Measurements from ENCODE around the gene ALAD. TPM values are rescaled to one million over a fixed set of nuclear protein-coding genes. Genes with fewer than 3 reads are reported as not detected.

ALAD gene
- total and polyA plus RNA-seq, 4 donors, result 26.3 to 54.6 (median 41.8) TPM

- DNase-seq, result peak; percentile 91 to 95
- H3K9me3 ChIP-seq (ENCODE audit: control insufficient read depth, low read length), result no peaks in the 10 kb centered on the region
- H3K27me3 ChIP-seq (ENCODE audit: control insufficient read depth in 1 of 2, insufficient read depth in 2 of 2, low read length in 1 of 2), result no peaks in the 10 kb centered on the region
- peak within 1 kb of the TSS; percentile 38 to 50 for H3K4me3 ChIP-seq (ENCODE audit: low read length in 2 of 2)
- H3K4me1 ChIP-seq (ENCODE audit: control insufficient read depth in 1 of 2, insufficient read depth in 2 of 2, low read length in 2 of 2), result peaks cover 0 to 2% of the 10 kb centered on the region in 2 donors
- 0% methylated on average over 46 of the region's 46 CpGs for WGBS, 2 donors
- ATAC-seq (ENCODE audit: low FRiP score), result peak; percentile 95
- H3K36me3 ChIP-seq (ENCODE audit: control insufficient read depth in 1 of 2, insufficient read depth in 2 of 2, low read length in 1 of 2), result peaks cover 0 to under 1% of the 10 kb centered on the region in 2 donors
- no peak within 1 kb of the TSS for H3K27ac ChIP-seq (ENCODE audit: low read depth in 1 of 2, low read length in 2 of 2)
- intact Hi-C loops (cut with DNase I), result loop anchor here in 1 of 2 donors (2.0 to 5.0 kb wide), 2 partner anchors 37 to 65 kb away; partner anchors contain the start of genes CDC26, HDHD3 and PRPF4
These were observed 60.9 kb downstream of the ALAD start, which contains the start of gene WDR31 for GRCh38 chr9:113340011-113340699. Gene WDR31, minus strand, starts transcription at chr9:113340275. Its CDS starts 8,253 bp downstream, at chr9:113332022.

GRCh38 chr9:113337714-113338113 lies 63.4 kb downstream of the ALAD start:
- Histone ChIP-seq H3K36me3 (ENCODE audit: control insufficient read depth in 1 of 2, insufficient read depth in 2 of 2, low read length in 1 of 2) (peaks cover 0 to 1% of the 10 kb centered on the region in 2 donors), H3K27ac (ENCODE audit: low read depth in 1 of 2, low read length in 2 of 2) (no peak overlapping the region), H3K4me1 (ENCODE audit: control insufficient read depth in 1 of 2, insufficient read depth in 2 of 2, low read length in 2 of 2) (peaks cover 0 to 2% of the 10 kb centered on the region in 2 donors), H3K27me3 (ENCODE audit: control insufficient read depth in 1 of 2, insufficient read depth in 2 of 2, low read length in 1 of 2) (no peaks in the 10 kb centered on the region), H3K9me3 (ENCODE audit: control insufficient read depth, low read length) (no peaks in the 10 kb centered on the region), H3K4me3 (ENCODE audit: low read length in 2 of 2) (no peak overlapping the region)
- no peak for ATAC-seq (ENCODE audit: low FRiP score)
- no peak for DNase-seq
- intact Hi-C loops (cut with DNase I), result no loop called here
- WGBS, 2 donors, result 92% methylated on average over 2 of the region's 2 CpGs

Other genes starting within 250 kb of the ALAD start
- gene FKBP15, start 180.0 kb downstream of the ALAD start, total RNA-seq, result 10 to 100 TPM; 26.4 to 48.3 TPM
- gene FKBP15, start 180.0 kb downstream of the ALAD start, polyA plus RNA-seq, result 10 to 100 TPM in 1 of 2 donors, 1 to 10 TPM in 1; 8.4 to 13.9 TPM
- 10 to 100 TPM; 16.6 to 17.1 TPM for gene SLC31A1, start 179.7 kb downstream of the ALAD start, total RNA-seq
- 1 to 10 TPM; 6.0 to 9.4 TPM for gene SLC31A1, start 179.7 kb downstream of the ALAD start, polyA plus RNA-seq
- gene CDC26, start 125.7 kb downstream of the ALAD start, total RNA-seq, result 10 to 100 TPM; 23.1 to 23.8 TPM
- 100 to 1,000 TPM in 1 of 2 donors, 10 to 100 TPM in 1; 42.1 to 134 TPM for gene CDC26, start 125.7 kb downstream of the ALAD start, polyA plus RNA-seq
- 10 to 100 TPM; 12.8 to 12.9 TPM for gene PRPF4, start 125.6 kb downstream of the ALAD start, total RNA-seq
- 10 to 100 TPM in 1 of 2 donors, 1 to 10 TPM in 1; 8.4 to 12.0 TPM for gene PRPF4, start 125.6 kb downstream of the ALAD start, polyA plus RNA-seq
- gene RNF183, start 97.9 kb downstream of the ALAD start, total RNA-seq, result not detected
- not detected for gene RNF183, start 97.9 kb downstream of the ALAD start, polyA plus RNA-seq
- 1 to 10 TPM; 1.1 to 2.1 TPM for gene WDR31, start 61.0 kb downstream of the ALAD start, total RNA-seq
- gene WDR31, start 61.0 kb downstream of the ALAD start, polyA plus RNA-seq, result 1 to 10 TPM in 1 of 2 donors, under 1 TPM in 1; 0.54 to 1.1 TPM
- gene BSPRY, start 51.7 kb downstream of the ALAD start, total RNA-seq, result under 1 TPM; 0.19 to 0.48 TPM
- gene BSPRY, start 51.7 kb downstream of the ALAD start, polyA plus RNA-seq, result 1 to 10 TPM in 1 of 2 donors, under 1 TPM in 1; 0.18 to 2.6 TPM
- gene HDHD3, start 24.3 kb downstream of the ALAD start, total RNA-seq, result 10 to 100 TPM in 1 of 2 donors, 1 to 10 TPM in 1; 8.2 to 13.5 TPM
- gene HDHD3, start 24.3 kb downstream of the ALAD start, polyA plus RNA-seq, result 10 to 100 TPM; 21.7 to 23.7 TPM
- gene POLE3, start 9.4 kb upstream of the ALAD start, total RNA-seq, result 10 to 100 TPM; 23.1 to 25.2 TPM
- gene POLE3, start 9.4 kb upstream of the ALAD start, polyA plus RNA-seq, result 10 to 100 TPM; 26.1 to 35.2 TPM
- gene C9orf43, start 9.5 kb upstream of the ALAD start, total RNA-seq, result under 1 TPM in 1 of 2 donors, not detected in 1; 0.18 TPM
- gene C9orf43, start 9.5 kb upstream of the ALAD start, polyA plus RNA-seq, result not detected
- 100 to 1,000 TPM; 157 to 161 TPM for gene RGS3, start 62.4 kb upstream of the ALAD start, total RNA-seq
- gene RGS3, start 62.4 kb upstream of the ALAD start, polyA plus RNA-seq, result 100 to 1,000 TPM in 1 of 2 donors, 10 to 100 TPM in 1; 74.3 to 142 TPM

All from aorta (tissue), 5 donors.